ENCODE data around the gene CACNB4.

CACNB4 gene

DNA sequence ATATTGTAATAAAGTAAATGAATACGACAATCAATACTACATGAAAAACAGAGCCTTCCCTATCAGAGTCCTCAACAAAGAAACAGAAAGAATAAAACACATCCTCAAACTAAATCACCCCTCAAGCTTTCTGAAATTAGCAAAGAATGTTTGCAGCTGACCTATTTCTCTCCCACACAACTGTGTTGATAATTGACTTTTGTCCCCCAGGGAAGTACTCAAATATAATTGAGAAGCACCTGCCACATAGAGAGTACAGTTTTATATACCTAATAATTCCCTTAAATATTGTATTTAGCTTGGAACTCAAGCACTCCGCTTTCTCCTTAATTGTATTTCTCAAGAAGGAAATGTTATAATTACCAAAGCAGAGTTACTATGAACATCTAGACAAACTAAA, 12.6 kb downstream of the CACNB4 start:
- no peak for DNase-seq

DNA sequence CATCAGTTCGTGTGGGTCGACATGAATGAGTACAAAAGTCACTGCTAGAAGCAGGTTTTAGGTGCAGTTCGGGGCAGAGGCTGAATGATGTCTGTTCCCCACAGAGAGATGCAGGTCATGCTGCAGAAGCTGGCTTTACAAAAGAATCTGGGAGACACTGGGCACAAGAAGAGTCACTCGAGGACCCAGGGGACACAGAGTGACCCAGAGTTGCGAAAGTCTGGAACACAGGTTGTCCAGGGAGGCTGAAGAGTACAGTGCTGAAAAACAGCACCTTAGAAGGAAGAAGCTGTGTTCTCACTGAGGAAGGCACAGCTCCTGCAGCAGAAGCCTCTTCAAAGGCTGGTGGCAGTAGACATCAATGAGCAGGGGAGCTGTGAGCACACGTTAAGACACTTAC, 14.8 kb downstream of the CACNB4 start:
- no peak for DNase-seq

DNA sequence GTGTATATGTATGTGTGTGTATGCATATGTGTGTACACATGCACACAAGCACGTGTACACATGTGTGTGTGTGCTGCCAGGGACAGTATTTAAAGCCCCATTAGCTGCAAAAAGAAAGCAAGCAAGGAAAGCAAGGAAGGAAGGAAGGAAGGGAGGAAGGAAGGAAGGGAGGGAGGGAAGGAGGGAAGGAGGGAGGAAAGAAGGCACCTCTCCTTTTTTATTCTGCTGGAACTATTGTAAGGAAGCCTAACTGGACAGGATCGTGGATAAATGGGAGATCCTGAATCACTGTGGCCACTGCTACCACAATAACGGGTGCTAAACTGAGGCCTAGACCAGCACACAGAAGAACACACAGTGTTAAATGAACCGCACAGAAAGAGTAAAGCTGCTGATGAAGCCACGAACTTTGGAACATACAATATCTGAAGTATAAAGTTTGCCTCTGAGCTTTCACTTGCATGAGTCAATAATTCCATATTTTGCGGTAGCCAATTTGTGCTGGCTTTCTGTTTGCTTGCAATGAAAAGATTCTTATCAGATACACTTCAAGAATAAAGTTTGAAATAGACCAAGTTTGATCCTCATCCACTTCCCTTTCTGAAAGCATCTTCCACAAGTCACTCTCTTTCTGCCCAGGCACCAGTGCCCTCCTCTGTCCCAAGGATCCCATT, 15.5 kb downstream of the CACNB4 start:
- no peak for DNase-seq

DNA sequence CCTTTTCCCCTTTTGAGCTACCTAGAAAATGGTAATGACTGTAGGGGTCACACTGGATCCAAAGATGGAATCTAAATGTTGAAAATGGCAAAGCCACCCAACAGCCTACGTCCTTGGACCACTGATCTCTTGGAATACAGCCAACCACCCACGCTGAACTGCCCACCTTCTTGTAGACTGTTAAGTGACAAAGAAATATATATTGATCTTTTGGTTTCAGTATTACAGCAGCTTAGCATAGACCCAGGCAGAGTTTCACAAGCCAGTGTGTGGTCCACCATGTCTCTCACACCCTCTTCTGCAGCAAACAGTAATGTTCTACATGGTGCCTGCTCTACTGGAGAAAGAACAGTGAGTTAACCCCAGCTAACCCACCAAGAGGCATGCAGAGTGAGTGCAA, 20.2 kb downstream of the CACNB4 start:
- no peak for DNase-seq

DNA sequence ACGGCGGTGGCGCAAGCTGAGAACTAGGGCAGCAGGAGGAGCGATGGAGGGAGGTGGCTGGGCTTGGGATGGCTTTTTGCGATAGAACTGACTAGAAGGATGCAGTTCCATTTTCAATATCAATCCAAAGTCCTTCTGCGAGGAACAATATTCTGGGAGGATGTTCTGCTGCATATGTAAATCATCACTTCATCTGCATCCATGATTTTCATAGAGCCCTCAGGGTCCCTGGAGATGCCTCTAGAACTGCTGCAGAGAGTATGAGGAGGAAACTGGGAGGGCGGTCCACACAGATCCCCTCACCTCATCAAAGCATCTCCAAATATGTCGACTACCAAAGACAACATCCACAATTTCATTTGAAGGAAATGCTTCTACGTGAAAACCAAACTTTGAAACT, 20.8 kb downstream of the CACNB4 start:
- no peak for DNase-seq

DNA sequence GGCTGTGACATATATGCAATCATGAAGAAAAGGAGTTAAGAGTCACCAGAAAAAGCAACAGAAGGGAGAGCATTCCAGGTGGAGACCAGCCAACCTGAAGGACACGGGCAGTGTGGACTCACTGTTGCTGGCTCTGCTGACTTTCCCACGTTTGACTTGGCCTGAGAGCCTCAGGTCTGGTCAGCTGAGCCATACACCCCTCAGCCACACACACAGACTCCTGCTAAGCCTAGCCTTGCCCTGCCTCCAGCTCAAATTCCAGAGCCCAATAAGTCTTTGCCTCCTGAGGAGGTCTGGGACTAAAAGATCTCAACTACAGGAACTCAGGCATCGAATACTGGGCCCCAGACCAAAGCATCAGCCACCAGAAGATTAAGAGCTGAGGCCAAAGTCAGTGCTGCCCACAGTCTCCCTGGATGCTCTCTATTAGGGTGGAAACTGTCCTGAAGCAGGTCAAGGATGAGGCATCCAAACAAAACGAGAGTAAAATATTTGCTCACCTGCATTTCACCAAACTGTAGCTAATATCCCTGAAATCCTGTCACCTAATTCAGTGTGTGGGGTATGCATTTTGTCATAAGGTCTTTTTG, 23.3 kb downstream of the CACNB4 start:
- DNase-seq, result no peak

DNA sequence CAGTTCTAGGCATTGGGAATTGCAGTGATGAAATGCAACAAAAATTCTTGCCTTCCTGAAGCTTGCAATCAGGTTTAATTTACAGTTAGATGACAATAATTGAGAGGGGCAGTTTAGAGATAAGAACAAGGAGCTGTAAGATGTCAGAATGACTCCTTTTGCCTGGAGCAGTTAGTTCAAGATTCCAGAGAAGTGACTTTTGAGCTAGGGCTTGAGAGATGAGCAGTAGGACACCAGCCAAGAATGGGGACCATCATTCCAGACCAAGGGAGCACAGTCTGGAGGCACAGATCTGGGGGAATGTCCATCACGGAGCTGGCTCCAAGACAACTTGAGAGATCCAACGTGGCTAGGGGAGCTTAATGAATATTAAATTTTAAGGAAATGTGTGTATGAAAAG, 26.8 kb downstream of the CACNB4 start:
- no peak for DNase-seq

DNA sequence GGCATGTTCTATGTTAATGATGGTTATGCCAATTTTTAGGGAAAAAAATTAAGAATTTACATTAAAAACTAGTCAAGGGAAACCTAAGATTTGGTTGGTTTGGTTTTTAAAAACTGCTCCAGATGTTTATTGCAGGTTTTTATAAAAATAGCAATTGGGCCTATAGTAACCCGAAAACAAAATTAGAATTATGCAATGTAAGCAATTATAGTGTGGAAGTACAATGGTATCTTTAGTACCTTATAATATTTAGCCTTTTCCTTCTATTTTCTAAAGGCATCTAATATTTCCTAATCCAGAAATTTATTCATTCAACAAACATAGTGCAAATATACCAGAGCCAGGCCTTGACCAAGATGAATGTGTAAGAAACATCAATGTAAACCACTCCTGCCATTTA, 27.3 kb downstream of the CACNB4 start:
- DNase-seq, result no peak

DNA sequence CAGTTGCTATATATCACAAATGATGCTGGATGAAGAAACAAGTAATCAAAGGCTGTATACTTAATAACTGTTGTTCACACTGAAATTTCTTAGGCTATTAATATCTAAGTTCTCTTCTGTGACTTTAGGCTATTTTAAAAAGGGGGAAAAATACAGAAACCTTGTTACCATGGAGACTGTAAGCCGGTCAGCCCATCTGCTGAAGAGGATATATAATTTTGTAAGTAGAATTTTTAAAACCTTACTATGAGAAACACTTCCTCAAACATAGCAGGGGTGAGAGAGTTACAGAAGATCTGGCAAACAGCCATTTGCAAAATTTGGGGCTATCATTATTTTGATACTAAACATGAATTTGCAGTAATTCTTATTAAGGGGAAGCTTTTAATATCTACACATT, 27.8 kb downstream of the CACNB4 start:
- DNase-seq, result no peak

DNA sequence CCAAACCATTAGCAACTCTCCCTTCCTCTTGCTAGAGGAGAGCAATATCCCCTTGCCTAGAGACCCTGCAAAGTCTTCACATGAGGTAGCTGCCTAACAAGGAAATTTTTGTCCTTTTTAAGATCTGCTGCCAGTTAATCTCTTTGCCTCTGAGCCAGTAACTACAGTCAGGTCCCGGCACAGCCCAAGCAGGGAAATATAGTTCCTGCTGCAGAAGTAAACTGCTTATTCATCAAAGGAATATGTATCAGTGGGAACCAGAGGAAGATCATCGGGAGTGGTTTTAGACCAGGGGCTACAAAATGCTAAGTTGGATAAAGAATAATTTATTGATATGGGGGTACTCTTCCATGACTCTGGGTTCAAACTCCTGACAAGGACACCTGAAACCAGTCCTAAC, 30.6 kb downstream of the CACNB4 start:
- no peak for DNase-seq

DNA sequence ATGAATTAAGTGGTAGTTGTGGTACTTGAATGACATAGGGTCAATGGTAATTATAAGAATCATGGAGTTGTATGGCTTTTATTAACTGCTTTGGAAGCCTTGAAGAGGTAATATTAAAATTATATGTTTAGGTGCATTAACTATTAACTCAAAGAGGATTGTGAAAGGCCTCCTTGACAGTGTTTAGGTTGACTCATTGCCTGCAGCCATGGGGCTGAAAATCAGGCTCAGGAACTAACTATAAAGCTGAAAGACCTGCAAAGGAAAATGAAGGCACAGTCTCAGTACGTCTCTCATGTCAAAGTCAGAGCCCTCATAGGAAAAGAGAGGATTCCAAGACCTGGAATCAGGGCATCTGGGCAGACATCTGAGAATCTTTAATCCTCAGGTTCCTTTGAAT, 31.0 kb downstream of the CACNB4 start:
- DNase-seq, result no peak

DNA sequence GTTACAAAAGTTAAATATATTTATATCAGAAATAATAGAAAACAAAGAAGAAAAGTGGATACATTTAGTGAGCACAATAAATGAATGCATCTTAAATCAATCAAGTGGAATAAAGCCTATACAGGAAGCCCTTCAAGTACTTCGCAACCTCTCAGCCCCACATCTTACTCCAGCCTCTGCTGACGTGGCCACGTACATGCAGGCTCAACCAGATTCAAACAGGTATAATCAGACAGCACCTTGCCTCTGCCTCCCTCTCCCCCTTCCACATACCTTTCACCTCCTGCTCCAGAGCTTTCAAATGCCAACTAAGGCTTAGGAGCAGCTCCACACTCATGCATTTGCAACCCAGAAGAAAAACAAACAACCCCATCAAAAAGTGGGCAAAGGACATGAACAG, 32.9 kb downstream of the CACNB4 start:
- DNase-seq, result no peak

DNA sequence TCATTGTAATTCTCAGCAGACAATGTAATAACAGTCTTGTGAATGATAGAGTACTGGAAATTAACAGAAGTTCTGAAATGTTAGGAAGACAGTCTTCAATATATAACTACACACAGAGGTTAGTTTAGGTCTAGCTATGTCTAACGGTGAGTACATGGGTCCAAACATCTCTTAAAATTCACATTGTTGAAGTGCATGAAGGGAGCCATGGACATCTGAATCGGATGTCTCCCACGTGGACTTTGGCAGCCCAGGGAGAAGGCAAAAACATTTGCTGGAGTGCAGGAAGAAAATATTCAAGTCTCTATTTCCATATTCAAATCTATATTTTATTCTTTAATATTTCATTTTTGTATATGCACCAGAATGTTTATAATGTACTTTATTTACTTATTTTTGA, 34.8 kb downstream of the CACNB4 start:
- no peak for DNase-seq

DNA sequence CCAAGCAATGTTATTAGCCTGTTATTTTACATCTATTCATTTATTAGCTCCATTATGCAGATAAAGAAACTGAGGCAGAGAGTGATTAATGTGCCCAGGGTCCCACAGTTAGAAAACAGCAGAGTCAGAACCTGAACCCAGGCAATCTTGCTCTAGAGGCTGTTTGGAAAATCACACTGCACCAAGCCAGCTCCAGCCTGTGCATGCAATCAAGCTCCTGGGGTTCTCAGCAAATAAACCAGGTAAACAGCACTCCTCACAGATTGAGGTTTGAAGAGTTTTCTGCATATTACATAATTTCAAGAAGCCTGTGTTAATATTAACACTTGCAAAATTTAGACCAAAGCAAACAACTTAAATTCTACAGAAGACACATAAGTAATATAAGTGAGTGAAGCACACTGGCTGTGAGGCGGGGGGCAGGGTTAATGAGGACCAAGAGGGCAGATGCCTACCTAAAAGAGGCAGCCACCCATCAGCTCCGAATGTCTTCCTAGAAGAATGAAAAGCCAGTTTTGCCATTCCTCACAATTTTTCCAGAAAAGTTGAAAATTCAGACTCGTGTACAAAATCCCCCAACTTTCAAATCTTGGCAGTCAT, 35.4 kb downstream of the CACNB4 start:
- DNase-seq, result no peak

DNA sequence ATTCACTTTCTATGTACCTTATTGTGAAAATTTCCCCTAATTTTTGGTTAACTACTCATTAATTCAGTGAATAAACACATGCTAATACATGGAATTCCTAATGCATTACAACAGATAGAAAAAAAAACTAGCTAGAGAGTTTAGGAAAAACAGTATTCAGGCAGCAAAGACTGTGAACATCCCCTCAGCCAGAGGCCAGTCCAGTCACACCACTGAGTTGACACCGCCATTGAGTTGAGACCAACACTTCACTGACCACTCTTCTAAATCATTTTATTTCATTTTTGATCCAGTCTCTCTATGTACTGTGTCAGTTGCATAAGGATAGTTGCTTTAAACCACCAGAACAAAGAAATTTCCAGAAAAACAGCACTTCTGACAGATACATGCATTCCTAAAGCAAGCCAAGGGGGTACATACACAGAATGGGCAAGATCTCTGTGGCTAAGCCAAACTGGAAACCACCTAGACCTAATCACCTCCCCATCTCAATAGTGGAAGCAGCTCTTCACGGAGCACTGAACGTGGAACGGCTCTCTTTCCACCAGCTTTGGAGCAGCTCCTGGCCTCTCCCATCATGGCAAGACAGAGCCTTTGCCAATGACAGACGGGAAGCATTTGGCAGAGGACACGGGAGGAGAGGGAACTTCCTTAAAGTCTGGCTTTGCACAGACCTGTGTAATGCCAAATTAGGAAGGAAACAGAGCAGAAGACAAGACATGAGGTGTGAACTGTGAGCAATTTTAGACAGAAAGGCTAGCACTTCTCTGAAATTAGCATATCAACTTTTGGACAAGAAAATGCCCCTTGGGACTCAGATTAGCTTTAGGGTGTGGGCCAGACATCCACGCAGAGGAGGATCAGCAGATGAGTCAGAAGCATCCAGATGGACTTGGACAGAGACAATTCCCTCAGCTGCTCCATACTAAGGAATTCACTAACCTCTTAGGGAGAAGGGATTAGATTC, 36.4 kb downstream of the CACNB4 start:
- no peak for DNase-seq

DNA sequence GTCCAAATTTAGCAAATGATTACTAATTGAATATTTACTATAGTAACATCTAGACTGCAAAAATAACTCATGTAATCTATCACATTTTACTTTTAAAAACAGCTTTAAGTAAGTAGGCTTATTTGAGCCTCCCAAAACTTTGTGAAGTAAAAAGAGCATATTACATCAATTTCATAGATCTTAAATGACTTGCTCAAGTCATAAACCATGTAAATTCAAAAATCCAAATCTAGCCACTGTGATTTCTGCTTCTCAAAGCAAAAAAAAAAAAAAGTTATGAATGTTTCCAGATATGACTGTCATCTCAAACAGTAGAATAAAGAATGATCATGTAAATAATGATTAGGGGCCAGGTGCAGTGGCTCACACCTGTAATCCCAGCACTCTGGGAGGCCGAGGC, 37.5 kb downstream of the CACNB4 start:
- no peak for DNase-seq

DNA sequence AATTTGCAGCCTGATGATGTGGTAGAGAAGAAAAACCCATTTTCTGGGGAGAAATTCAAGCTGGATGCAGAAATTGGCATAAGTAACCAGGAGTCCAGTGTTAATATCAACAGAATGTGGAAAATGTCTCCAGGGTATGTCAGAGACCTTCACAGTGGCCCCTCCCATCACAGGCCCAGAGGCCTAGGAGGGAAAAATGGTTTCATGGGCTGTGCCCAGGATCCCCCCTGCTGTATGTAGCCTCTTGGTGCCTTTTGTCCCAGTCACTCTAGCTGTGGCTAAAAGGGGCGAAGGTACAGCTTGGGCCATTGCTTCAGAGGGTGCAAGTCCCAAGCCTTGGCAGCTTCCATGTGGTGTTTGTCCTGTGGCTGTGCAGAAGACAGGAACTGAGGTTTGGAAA, 40.2 kb downstream of the CACNB4 start:
- DNase-seq, result no peak

DNA sequence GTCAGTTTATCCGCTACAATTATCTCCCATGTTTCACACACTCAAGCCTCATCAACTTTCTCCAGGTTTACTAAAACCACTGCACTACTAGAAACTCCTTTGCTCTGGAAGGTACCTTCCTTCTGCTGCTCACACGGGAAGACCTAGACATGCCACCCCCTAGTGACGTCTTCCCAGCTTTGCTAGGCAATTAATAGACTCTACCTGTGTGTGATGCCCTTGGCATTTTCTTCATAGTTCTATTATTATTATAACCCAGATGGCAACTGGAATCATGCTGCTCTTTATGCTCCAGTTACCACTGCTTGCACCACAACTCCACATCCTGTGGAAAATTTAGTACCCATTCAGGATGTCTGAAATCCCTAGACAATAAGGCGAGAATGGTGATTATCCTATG, 42.4 kb downstream of the CACNB4 start:
- DNase-seq, result no peak

DNA sequence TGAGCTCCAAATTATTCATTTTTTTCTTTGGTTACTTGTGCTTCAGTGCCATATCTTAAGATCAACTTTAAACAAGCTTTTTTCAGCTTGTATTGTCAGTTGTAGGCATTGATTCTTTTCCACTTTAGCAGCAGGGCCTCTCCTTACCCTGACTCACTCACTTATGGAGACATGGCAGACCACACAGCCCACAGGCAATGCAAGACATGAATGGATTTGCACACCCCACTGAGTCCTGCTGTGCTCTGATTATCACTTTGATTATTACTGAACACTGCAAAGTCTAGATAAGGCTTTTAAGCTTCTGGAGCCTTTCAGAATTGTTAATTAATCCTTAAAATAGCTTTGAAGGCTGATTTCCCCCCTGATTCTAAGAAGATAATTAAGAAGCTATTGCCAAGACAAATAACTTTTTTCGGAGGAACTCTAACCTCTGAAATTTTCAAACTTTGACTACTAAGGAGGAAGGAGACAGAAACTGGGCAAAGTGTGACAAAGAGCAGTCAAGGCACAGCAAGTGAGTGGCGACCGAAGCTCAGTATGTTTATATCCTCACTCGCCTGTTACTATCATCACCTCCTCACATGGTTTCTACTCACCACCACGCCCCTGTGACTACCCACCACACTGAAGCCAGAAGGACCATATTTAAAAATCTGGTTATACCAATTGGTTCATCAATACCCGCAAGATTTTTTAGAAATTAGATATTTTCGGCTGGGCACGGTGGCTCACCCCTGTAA, 43.3 kb downstream of the CACNB4 start:
- no peak for DNase-seq

DNA sequence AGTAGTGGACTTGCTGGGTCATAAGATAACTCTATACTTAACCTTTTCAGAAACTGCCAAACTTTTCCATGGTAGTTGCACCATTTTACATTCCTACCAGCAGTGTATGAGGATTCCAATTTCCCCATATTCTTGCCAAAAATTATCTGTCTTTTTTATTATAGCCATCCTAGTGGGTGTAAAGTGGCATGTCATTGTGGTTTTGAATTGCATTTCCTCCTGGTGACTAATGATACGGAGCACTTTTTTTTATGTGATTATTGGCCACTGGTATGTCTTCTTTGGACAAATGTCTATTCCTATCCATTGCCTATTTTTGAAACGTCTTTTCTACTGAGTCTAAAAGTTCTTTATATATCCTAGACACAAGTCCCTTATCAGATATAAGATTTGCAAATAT, 44.3 kb downstream of the CACNB4 start:
- DNase-seq, result no peak

DNA sequence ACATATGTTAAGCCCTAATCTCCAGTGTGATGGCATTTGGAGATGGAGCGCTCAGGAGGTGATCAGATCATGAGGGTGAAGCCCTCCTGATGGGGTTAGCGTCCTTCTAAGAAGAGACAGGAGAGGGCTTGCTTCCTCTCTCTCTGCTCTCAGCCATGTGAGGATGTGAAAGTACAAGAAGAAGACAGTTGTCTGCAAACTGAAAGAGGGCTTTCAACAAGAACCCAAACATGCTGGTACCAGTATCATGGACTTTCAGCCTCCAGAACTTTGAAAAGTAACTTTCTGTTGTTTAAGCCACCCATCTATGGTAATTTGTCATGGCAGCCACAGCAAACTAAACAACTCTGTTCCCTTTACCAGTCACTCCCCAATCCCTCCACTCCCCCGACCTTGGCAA, 47.4 kb downstream of the CACNB4 start:
- no peak for DNase-seq

DNA sequence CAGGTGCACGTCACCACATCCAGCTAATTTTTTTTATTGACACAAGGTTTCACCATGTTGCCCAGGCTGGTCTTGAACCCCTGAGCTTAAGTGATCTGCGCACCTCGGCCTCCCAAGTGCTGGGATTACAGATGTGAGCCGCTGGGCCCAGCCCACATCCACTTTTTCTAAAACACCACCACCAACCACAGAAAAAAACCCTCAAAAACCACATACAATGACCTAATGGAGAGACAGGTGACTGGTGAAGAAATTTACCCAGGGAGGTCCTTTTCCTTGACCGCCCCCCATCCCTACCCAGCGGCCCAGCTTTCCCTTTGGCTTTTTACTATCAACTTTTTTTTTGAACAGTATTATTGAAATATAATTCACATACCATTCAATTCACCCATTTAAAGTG, 47.9 kb downstream of the CACNB4 start:
- DNase-seq, result no peak

DNA sequence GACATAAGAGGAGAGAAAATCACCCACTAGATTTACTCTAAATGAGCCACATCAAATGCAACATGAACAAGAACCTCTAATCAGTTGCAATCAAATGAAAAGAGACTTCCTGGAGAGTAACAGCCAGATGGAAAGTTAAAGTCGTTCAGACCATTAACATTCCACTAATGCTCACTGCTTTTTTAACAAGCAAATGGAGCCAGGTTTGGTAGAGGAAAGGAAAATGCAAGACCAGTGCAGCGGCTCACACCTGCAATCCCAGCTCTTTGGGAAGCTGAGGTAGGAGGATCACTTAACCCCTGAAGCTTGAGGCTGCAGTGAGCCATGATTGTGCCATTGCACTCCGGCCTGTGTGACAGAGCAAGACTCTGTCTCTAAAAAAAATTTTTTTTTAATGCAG, 48.5 kb downstream of the CACNB4 start:
- DNase-seq, result no peak

Measured in activated CD8-positive, alpha-beta memory T cell treated with anti-CD3 and anti-CD28 coated beads, Interleukin-2, amount 50 U/mL, for 48 hours (primary cell).